NCI-H187 treated with DMSO at 0.1 percent for 48 hours (cell line): Measurements from ENCODE around the gene RPP25.
"Not testable (repeated sequence)": the region's sequence is repeated elsewhere in the genome, so short reads cannot be mapped to it uniquely, and the experiment has no call there.

ENCODE experiments used
- DNase-seq: peaks from one replicate; lab custom pipeline; 2025; lab: John Stamatoyannopoulos, UW

The RPP25 gene

DNA sequence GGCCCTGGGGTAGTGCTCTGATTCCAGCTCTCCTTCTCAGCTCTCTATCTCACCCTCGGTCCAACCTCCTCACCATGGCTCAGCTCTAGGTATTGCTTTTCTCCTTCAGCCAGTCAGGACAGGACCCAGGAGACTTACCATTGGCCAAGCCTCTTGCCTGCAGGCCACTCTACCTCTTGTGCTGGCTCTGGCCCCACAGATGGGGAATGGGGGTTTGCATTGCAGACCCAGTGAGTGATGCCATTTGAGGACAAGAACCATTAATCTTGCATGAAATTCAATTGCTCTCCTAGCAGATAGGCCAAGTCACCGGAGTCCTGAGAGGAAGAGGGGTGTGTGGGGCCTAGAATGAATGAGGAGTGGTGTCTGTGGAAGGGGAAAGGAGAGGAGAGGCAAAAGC is 6.1 kb upstream of the RPP25 start:
- no peak for DNase-seq

DNA sequence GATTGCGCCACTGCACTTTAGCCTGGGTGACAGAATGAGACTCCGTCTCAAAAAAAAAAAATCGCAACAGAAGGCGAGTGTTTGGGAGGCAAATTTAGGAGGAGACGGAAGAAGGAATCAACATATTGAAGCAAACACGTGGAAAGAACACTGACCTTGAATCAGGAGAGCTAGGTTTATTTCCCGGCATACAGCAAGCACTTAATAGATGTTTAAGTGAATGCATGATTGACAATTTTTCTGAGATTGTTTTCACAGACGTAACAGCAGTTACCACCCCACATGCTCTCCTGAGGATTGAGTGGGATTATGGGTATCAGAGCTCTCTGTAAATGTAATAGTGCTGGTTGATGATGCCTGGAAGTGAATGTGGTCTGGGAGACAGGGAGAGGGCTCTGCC is 5.6 kb upstream of the RPP25 start:
- no peak for DNase-seq

DNA sequence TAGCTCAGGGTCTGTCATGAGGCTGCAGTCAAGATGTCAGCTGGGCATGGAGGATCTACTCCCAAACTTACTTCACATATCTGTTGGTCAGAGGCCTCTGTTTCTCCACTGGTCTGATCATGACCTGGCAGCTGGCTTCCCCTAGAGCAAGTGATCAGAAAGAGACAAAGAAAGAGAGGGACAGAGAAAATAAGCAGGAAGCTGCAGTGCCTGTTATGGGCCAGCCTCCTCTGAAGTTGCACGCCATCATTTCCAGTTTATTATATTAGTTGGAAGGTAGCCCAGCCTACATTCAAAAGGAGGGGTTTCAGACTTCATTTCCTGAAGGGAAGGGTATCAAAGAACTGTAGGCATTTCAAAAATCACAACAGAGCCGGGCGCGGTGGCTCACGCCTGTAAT is 5.0 kb upstream of the RPP25 start:
- DNase-seq: no peak

DNA sequence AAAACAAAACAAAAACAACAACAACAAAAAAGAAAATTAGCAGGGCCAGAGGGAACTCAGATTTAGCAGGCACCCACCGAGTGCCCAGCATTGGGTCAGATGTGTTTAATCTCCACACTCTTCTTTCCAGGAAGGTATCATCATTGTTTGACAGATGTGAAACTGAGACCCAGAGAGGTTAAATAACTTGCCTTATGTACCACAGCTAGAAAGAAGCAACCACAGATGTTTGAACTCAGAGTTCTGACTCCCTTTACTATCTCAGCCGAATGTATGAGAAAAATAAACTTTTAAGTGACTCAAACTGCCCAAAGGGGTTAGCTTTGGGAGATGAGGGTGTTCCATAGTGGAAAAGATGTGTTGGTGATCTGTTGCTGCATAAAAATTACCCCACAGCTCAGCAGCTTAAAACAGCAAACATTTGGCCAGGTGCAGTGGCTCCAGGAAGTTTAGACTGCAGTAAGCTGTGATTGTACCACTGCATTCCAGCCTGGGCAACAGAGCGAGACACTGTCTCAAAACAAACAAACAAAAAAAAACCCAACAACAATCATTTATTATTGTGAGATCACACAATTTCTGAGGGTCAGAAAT is 4.5 kb upstream of the RPP25 start:
- DNase-seq: no peak

DNA sequence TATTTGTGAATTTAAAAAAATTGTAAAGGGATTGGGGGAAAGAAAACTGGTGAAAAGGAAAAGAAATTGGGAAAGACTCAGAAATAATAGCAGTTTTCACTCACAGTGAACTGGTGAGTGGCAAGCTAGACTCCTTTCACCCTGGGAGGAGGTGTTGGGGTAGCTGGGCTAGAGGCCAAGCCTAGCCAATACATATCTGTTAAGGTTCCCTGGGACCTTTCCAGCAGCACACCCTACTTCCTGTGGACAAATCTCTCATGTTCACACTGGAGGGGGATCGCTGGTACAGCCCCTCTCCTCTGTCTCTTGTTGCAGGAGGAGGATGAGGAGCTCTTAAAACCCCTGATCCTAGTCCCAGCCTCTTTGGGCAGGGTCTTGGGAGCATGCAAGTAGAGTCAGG is 3.7 kb upstream of the RPP25 start:
- DNase-seq: no peak

DNA sequence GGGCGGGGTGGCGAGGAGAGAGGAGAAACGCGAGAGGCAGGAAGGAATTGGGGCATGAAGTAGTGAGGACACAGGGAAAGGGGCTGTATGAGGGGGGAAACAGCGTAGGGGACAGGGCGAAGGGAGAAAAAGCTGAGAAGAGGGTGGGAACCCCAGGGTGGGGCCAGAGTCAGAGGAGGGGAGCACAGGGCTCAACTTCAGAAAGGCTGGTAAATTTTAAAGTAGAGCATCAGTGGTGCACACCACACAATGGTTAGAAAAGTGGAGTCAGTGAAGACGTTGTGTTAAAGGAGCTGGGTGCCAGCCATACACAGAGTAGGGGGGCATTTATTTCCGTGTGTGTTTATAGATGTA is 3.0 kb upstream of the RPP25 start:
- DNase-seq: no peak

DNA sequence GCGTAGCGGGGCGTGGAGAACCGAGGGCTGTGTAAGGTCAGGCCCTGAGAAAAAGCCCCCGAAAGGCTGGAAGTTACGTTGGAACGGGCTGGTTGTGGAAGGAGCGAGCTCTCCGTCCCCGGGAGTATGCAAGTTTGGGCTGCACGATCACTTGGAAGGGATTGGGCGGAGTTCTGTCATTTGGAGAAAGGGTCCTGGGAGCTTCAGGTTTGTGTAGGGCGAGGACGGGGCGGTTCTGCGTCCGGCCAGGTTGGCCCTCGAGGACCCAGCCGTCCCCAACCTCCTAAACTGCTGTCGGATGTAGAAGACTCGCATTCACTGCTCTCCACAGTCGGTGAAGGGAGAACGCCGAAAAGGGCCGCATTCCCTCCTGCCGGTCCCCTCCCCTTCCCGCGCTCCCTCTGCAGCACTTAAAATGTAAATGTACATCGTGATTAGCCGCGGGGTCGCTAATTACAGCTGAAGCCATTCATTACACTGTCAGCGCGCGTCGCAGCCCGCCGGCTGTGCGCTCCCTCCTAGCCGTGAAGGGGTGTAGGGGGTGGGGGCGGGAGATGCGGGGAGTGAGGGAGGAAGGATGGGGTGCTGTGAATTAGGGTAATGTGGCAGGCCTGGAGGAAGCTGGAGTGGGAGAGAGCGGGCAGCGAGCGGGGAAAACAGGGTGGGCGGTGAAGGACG is 2.5 kb upstream of the RPP25 start:
- DNase-seq: no peak

DNA sequence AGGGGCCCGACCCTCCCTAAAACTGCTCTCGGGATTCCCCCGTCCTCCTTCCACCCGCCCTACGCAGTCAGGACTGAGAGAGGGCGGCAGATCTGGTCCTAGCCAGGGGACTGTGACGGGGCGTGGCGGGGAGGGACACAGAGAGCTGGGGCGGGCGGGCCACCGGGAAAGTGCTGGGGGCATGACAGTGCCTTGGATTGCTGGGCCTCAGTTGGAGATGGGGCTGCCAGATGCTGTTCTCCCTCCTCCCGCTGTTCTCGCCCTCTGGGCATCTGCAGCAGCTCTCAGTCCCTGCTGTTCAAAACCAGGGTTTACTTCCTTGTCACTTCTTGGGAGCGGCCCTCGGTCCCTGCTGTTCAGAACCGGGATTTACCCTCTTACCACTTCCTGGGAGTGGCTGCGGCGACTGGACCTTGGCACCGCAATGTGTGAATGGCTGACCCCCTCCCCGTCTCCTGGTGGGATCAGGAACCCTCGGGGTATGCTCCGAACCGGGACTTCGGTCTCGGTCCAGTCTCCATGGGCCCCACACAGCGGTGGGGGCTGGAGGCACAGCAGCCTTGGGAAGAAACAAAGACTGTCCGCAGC is 1.8 kb upstream of the RPP25 start:
- no peak for DNase-seq

DNA sequence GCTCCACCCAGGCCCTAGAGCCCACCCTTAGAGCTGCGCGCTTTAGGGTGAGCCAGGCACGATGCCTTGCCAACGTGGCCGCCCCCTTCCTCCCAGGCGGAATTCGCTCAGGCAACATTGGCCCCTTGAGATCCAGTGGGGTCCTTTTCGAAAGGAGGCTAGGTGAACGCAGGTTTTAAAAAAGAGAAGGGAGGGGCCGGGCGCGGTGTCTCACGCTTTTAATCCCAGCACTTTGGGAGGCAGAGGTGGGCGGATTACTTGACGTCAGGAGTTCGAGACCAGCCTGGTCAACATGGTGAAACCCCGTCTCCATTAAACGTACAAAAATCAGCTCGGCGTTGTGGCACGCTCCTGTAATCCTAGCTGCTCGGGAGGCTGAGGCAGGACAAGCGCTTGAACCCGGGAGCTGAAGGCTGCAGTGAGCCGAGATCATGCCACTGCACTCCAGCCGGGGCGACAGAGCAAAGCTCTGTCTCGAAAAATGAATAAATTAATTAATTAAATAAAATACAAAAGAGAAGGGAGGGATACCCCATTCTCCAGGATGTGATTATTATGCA is 984 bp upstream of the RPP25 start:
- no peak for DNase-seq

DNA sequence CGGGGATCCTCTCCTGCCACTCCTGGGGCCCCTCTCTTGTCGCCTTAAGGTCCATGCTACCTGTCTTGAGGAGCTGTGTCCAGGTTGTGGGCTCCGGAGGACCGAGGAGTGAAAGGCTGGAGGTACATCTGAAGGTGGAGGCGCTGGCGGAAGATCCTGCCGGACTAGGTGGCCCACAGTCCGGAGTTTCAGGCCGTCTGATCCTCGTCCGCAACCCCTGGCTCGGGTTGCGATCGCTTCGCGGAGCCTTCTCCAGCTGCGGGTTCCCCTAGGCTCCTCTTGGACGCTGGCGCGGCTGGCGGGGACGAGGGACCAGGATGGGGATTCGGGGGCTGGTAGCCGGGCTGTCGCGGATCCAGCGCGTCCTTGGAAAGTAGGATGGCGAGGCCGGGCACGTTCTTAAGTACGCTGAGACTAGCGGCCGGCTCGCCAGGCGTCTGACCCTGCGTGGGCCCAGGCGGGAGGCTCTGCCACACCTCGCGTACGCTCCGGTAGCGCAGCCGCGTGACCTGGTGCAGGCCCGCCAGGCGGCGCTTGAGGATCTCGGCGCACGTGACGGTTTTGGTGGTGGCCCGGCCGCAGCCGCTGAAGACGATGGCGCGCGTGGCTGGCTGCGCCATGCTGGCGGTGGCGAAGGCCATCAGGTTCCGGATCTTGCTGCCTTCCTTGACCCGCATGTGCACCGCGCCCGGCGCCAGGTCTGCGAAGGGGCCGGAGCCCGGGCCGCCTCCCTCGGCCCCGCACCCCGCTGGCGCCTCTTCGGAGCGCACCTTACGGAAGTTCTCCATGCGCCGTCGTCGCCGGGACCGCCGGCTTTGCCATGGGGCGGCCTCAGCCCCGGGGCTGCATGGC is 550 bp downstream of the RPP25 start:
- DNase-seq: no peak

DNA sequence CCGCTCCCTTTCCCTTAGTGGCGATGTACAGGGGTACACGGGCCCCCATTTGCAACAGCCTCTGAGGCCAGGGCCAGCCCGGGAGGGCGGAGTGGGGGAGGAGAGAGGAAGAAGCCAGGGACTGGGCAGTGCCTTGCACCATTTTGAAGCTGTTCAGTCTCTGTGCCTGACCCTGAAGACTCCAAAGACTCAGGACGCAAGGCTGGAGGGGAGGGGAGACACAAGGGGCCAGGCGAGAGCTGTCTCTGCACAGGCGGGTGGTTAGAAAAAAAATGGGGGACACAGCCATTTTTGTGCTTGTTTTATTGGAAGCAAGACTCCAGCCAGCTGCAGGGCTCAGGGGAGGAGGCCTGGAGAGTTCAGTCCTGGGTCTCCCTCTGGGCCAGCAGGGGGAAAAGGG is 1.6 kb downstream of the RPP25 start:
- DNase-seq: no peak

DNA sequence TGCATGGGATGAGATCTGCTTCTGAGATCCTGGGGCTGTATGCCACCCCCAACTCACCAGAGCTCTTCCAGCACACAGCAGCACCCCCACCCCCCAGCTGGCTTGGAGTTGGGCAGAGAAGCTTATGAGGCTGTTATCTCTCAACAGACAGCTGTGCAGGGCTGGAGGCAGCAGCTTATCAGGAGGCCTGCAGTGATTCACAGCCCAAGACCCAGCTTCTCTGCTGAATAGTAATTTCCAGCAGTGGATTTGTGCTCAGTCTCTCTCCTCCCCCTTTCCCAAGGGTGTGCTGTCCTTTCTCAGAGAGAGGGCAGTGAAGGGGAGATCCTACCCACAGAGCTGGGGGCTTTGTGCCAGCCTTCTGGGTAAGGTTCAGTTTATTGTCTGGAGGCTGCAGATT is 2.1 kb downstream of the RPP25 start:
- DNase-seq: no peak

DNA sequence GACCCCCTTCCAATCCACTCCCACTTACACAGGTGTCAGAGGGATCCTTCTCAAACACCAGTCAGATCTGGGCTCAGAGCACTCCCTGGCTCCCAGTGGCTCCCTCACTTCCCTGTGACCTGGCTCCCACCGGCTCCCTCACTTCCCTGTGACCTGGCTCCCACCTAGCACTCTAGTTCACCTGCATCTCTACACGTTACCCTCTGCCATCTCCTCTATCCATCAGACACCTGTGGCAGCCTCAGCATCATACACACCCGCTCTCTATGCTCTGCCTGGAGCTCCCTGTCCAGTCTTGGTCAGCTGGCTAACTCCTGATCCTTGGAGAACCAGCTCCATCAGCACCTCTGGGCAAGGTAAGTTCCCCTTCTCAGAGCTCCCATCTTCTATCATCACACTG is 5.6 kb downstream of the RPP25 start:
- no peak for DNase-seq

DNA sequence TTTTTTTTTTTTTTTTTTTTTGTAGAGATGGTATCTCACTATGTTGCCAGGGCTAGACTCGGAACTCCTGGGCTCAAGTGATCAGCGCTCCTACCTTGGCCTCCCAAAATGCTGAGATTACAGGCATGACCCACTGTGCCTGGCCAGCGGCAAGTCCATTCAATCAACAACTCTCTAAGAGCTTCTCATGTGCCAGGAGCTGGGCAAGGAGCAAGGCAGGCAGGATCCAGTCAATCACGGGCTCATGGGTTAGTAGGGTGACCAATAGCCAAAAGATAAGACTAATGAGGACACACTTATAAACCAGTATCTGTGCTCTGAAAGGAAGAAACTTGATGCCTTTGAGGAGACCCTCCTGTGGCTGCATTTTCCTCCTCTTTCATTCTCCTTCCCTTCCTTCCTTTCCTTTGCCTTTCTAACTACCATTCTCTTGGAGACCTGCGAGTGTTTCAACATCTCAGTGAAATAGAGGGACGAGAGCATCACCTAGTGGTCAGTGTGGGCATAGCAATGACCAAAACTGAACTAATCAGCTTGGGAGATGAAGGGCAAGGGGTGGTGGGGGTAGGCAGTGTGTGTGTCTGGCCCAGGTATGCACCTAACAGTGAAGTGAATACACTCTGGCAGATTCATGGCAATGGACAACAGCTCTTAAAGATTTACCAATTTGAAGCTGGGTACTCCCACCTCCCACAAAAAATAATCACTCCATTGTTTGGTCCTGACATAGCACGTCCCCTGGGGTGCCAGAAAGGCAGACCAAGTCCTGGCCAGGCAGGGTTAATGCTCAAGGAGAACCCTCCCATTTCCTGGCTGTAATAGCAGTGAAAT is 6.3 kb downstream of the RPP25 start:
- no peak for DNase-seq

DNA sequence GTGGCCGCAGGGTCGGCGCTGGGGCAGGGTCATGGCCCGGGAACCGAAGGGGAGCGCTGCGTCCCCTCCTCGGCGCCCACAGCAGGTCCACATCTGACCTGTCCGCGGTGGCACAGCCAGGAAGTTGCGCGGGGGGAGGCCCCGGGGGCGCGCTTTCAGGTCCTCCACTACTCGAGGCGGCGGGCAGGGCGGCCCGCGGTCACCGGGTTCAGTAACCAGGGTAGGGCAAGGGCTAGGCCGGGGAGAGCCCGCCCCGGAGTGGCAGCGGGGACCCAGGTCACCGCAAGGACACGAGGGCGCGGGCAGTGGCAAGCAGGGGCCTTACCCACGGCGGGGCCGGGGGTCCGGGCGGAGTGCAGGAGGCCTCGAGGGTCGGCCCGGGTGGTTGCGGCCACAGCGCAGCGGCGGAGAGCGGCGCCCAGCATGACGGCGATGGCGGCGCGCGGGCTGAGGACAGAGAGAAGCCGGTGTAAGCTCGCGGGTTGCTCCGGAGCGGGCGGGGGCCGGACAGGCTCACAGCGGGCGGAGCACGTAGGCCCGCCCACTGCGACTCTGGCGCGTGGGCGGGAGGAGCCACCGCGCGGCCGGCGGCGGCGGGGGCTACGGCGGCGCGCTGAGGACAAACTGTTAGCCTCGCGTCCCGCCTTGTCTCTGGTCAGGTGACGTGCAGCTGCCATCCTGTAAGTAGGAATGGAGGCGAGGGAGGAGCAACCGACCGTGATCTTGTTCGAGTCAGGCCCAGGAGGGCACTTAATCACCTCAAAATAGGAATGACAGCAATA is 18.8 kb downstream of the RPP25 start, which contains the start of gene COX5A:
COX5A (minus strand) TSS at position 484 of the 782 bp plus-strand sequence; CDS start at position 425, 59 bp downstream.
- DNase-seq: peak; percentile 69

DNA sequence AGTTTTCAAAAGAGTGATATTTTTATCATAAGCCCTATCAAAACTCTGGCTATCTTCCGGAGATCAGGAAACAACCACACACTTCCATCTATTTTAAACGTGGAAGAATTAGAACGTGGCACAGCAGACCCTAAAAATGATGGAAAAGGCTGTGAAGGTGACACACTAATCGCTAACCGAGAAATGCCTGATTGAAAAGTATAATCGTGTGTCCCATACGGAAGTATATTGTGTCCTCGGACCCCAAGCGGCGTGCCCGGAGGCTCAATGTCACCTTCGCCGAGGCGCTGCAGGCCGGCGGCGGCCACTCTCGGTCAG is 19.3 kb downstream of the RPP25 start:
- DNase-seq: no peak

DNA sequence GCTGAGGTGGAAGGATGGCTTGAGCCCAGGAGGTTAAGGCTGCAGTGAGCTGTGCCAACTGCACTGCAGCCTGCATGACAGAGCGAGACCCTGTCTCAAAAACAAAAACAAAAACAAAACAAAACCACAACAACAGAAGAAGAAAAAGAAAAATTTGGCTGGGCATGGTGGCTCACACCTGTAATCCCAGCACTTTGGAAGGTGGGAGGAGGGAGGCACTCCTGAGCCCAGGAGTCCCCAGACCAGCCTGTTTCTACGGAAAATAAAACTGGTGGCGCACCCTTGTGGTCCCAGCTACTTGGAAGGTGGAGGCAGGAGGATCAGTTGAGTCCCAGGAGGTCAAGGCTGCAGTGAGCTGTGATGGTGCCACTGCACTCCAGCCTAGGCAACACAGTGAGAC is 21.4 kb downstream of the RPP25 start:
- not testable (repeated sequence) for DNase-seq

DNA sequence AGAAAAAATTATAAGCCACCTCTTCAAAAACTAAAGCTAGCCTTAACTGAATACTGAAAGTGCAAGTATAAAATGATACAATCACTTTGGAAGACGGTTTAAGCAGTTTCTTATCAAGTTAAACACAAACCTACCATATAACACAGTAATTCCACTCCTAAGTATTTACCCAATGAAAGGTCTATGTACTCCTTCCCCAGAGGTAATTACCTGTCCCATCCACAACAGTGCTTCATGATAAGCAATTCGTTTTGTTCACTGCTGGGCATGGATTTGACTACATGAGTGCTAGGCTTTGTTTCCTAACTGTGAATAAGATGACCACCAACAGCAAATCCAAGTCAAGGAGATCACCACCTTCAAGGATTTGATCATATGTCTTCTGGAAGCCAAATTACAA is 23.0 kb downstream of the RPP25 start:
- no peak for DNase-seq

DNA sequence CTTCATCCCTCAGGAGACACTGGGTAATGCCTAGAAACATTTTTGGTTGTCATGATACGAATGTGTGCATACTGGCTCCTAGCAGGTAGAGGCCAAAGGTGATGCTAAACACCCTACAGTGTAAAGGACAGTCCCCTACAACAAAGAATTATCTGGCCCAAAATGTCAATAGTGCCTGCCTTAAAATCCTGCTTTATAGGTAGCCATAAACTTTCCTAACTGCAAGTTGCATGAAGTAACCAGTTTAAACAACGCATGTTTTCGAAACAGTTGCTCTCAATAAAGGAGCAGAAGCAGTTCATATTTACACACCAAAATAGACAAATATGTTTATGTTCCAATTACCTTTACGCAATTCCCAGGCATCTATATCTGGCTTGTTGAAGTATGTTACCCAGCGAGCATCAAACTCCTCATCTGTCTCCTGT is 27.8 kb downstream of the RPP25 start:
- no peak for DNase-seq

DNA sequence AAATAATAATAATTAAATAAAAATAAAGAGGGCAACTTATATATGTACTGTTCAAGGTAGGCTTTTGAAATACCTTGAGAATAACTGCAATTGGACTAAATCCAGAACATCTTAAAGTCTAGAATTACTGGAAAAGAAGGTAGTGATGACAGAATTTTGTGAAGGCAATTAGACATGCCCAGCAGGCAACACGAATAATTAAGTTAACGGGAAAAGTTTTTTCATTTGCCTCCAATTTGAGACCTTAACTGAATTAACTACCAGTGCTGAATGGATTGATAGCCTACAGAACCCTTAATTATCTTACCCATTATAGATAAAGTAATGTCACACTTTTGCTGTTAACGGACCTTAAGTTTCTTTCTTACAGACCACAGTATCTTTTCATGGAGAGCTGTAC is 32.0 kb downstream of the RPP25 start:
- DNase-seq: no peak

DNA sequence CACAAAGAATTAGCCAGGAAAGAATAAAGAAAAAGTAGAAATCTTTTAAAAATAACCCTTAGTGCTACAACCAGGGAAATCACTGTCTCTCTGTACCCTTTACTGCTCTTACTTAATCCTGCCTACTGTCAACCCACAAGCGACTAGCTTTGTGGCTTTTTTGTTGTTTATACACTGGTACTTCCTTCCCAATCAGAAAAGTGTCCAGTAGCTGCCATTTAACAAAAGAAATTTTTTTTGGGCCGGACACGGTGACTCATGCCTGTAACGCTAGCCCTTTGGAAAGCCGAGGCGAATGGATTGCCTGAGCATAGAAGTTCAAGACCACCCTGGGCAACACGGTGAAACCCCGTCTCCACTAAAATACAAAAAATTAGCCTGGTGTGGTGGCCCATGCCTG is 36.1 kb downstream of the RPP25 start:
- no peak for DNase-seq
